UCSD-AML1 (cell line): ENCODE data around the gene IRF1.
A peak's percentile ranks its signal among the peaks of the same experiment; 100 is the strongest.
"Not testable (repeated sequence)": the region's sequence is repeated elsewhere in the genome, so short reads cannot be mapped to it uniquely, and the experiment has no call there.

Experiments
- DNase-seq: peaks from one replicate; lab custom pipeline; 2025; ENCODE audit not compliant: unreplicated experiment; lab: John Stamatoyannopoulos, UW

Gene IRF1

GRCh38 chr5:132490484-132491367, at the start of gene IRF1:
TSS of gene IRF1 (minus strand) at chr5:132490773. CDS start at chr5:132489478, 1,295 bp downstream.
- DNase-seq = peak; percentile 96

GRCh38 chr5:132540149-132540548, 49.6 kb upstream of the IRF1 start:
- DNase-seq = no peak

- DNase-seq = no peak
Observed at GRCh38 chr5:132539716-132540115, 49.1 kb upstream of the IRF1 start.

- DNase-seq = no peak
Observed at GRCh38 chr5:132530946-132531345, 40.4 kb upstream of the IRF1 start.

- DNase-seq = peak; percentile 21
Observed at GRCh38 chr5:132528866-132529634, 38.5 kb upstream of the IRF1 start.

GRCh38 chr5:132528021-132528420, 37.4 kb upstream of the IRF1 start:
- DNase-seq = no peak

GRCh38 chr5:132526974-132527564, 36.5 kb upstream of the IRF1 start:
- DNase-seq = peak; percentile 24

GRCh38 chr5:132526290-132526973, 35.9 kb upstream of the IRF1 start:
- peak; percentile 38 for DNase-seq

GRCh38 chr5:132525299-132525724, 34.7 kb upstream of the IRF1 start:
- DNase-seq = no peak

- not testable (repeated sequence) for DNase-seq
Observed at GRCh38 chr5:132524877-132525276, 34.3 kb upstream of the IRF1 start.

GRCh38 chr5:132522067-132522466, 31.5 kb upstream of the IRF1 start:
- DNase-seq = not testable (repeated sequence)

GRCh38 chr5:132513618-132514336, 23.2 kb upstream of the IRF1 start:
- not testable (repeated sequence) for DNase-seq

GRCh38 chr5:132510076-132510475, 19.5 kb upstream of the IRF1 start:
- DNase-seq = no peak

- DNase-seq = no peak
Observed at GRCh38 chr5:132506094-132506692, 15.6 kb upstream of the IRF1 start.

GRCh38 chr5:132505641-132506040, 15.1 kb upstream of the IRF1 start:
- DNase-seq = no peak

- DNase-seq = no peak
Observed at GRCh38 chr5:132504746-132505145, 14.2 kb upstream of the IRF1 start.

- no peak for DNase-seq
Observed at GRCh38 chr5:132503244-132503643, 12.7 kb upstream of the IRF1 start.

- no peak for DNase-seq
Observed at GRCh38 chr5:132501961-132502931, 11.7 kb upstream of the IRF1 start.

- no peak for DNase-seq
Observed at GRCh38 chr5:132501629-132501956, 11.0 kb upstream of the IRF1 start.
